Nasal cavity respiratory epithelium epithelial cell of viscerocranial mucosa (primary cell): ENCODE results near the gene CYP2C18. TPM values are rescaled to one million over a fixed set of nuclear protein-coding genes. Genes with fewer than 3 reads are reported as not detected.

Source experiments
- total RNA-seq: library from RNA; depleted of rRNA; stranded (reverse); fragments of >200 nt; gene quantifications from 2 replicates; pipeline ENCODE4 v1.2.3, GENCODE V29; 2014

CYP2C18 gene
- total RNA-seq = 0.34 and 4.1 TPM in 2 replicates

DNA sequence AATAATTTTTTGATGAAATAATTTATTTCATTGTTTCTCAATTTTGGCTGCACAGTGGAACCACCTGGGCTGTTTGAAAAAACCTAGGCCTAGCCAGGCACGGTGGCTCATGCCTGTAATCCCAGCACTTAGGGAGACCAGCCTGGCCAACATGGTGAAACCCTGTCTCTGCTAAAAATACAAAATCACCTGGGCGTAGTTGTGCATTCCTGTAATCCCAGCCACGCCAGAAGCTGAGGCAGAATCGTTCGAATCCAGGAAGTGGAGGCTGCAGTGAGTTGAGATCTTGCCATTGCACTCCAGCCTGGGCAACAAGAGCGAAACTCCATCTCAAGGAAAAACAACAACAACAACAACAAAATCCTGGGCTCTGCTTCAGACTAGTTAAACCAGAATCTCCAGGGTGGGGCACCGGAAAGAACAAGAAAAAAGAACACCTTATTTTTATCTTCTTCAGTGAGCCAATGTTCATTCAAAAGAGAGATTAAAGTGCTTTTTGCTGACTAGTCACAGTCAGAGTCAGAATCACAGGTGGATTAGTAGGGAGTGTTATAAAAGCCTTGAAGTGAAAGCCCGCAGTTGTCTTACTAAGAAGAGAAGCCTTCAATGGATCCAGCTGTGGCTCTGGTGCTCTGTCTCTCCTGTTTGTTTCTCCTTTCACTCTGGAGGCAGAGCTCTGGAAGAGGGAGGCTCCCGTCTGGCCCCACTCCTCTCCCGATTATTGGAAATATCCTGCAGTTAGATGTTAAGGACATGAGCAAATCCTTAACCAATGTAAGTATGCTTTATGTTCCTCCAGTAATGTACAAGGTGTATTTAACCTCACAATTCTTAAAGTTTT is at the start of gene CYP2C18:
TSS of gene CYP2C18 (plus strand) at position 516 of the 841 bp plus-strand sequence. CDS start at position 607, 91 bp downstream.

DNA sequence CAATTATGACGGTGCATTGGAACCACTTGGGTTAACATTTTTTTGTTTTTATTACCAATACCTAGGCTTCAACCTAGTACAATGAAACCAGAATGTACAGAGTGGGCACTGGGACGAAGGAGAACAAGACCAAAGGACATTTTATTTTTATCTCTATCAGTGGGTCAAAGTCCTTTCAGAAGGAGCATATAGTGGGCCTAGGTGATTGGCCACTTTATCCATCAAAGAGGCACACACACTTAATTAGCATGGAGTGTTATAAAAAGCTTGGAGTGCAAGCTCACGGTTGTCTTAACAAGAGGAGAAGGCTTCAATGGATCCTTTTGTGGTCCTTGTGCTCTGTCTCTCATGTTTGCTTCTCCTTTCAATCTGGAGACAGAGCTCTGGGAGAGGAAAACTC is 78.9 kb downstream of the CYP2C18 start, which contains the start of gene CYP2C19:
TSS of gene CYP2C19 (plus strand) at position 289 of the 400 bp plus-strand sequence. CDS start at position 314, 25 bp downstream.

Other genes starting within 250 kb of the CYP2C18 start
- 3.4 and 4.0 TPM in 2 replicates for gene HELLS, start 137.9 kb upstream of the CYP2C18 start, total RNA-seq
- 0.50 TPM in 1 of 2 replicates, not detected in the other for gene CYP2C19, start 79.0 kb downstream of the CYP2C18 start, total RNA-seq